ENCODE measurements around the gene RRP36.
"Not testable (repeated sequence)": the region's sequence is repeated elsewhere in the genome, so short reads cannot be mapped to it uniquely, and the experiment has no call there.

RRP36 gene

DNA sequence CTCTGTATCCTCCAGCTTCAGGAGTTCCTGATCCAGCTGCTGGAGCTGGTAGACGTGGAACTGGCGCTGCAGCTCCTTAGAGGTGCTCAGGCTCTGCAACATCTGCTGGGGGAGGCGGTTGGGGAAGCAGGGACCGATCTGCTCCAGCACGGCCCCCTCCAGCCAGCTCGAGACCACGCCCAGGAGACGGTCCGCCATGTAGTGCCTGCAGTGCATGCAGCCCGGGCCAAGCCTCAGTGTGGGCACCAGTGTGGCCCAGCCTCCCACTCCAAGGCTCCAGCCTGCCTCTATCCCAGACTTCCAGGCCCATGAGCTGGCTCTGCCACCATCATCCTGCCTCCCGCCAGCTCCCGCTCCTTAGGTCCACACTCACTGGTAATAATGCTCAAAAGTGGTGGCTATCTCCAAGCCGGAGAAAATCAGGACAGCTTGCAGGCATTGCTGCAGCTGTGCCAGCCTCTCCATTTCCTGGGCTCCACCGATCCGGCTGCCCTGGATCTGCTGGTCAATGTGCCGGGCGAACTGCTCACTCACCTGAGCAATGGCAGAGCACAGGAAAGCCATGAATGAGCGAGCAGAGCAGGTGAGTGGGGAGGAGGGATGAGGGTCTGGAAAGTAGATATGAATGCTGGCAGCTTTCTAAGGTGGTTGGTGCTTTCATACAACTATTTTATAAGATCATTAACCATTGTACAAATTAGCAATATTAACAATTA is 19.3 kb downstream of the RRP36 start:
- DNase-seq = no peak

DNA sequence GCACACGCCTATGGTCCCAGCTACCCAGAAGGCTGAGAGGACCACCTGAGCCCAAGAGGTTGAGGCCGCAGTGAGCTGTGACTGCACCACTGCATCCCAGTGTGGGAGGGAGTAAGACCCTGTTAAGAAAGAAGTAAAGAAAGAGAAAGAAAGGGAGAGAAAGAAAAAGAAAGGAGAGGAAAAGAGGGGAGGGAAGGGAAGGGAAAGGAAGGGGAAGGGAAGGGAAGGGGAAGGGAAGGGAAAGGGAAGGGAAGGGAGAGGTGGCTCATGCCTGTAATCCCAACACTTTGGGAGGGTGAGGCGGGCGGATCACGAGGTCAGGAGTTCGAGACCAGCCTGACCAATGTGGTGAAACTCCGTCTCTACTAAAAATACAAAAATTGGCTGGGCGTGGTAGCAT is 20.1 kb downstream of the RRP36 start:
- DNase-seq = not testable (repeated sequence)

GRCh38 chr6:43043310-43043709 is 21.9 kb downstream of the RRP36 start:
- no peak for DNase-seq

DNA sequence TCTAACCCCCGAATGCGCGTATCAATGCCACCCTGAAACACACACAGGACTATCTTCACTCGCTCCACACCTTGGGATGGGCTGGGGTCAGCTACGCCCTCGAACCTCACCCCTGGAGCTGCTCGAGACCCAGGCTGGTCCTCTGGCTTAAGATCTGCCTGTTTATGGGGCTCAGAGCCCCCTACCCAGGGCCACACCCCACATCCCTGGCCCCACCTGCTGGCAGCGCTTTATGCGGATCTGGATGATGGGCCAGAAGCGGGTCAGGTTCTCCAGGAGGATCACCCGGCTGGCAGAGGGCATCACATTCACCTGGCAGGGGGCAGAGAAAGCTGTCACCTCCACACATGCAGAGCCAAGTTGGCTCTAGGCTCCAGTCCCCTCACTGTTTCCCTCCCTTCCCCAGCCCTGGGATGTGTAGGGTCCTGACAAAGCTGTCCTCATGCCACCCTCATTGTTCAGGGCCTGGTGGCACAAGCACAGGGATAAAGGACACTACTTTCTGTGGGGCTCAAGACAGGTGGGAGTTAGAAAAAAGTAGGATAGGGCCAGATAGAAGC is 24.0 kb downstream of the RRP36 start:
- DNase-seq = no peak

DNA sequence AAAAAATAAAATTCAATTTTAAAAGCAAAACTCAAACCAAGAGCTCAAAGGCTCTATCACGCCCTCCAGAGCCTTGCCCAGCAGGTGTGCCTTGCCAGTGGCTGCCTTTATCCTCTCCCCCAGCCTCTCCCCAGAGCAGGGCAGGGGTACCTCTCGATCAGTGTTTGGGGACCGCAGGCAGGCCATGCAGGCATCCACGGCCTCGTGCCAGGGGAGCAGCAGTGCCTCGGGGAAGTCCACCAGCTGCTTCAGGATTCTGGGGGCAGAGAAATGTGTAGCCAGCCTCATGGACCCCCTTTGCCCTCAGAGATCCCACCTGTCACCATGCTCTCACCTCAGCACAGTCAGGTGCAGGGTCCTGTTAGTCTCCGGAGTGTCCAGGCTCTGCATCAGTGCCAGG is 26.6 kb downstream of the RRP36 start:
- no peak for DNase-seq

GRCh38 chr6:43050981-43051380 is 29.6 kb downstream of the RRP36 start:
- DNase-seq = no peak

DNA sequence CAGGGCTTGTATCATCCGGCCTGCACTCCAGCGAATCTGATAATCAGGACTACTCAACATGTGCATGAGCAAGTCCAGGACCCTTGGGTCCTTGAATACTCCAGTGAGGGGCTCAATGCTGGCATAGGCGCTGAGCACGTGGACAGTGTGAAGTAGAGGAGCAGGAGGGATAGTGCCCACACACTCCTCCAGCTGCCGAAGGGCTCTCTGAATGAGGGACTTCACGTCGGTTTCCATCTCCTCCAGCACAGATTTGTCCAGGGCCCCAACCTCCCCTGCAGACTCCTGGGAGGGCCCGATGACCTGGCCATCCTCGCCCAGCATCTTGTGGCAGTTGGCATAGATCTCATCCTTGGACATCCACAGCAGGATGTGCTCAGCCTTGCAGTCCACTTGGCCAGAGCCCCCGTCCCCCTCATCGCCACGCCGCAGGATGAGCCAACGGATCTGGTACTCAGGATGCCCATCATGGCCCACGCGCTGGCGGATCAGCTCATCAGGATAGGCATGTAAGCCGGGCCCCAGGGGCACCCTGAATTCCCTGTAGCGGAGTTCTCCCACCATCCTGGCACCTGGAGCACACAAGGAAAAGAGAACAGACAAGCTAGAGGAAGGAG is 30.9 kb downstream of the RRP36 start:
- DNase-seq = no peak

GRCh38 chr6:43052842-43053544 is 31.6 kb downstream of the RRP36 start:
- no peak for DNase-seq

DNA sequence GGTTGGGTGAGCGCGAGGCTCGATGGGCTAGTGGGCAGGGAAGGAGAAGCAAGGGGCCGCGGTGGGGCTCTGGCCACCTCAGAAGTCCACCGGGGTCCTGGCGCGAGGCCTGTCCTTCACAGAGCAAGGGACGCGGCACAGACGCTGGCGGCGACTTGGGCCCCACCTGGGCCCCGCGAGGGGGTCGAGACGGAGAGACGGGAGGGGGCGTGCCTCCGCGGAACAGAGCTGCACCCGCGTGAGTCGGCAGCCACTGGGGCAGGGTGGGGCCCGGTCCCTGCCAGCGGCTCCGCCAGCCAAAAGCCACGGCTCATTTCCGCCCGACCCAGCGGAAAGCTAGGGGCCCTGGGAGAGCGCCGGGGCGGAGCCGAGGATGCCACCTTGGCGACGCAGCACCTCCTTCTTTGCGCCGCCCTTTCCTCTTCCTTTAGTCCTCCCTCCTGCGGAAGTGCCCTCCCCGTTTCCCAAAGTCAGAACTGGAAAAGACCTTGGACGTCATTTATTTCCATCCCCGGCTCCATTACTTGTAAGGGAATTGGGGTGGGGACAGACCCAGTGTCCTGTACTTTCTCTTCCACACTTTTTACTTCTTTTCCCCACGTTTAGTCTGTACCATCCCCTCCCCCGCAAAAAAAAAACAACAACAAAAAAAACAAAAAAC is 32.3 kb downstream of the RRP36 start, which contains the start of gene CUL7:
Gene CUL7, minus strand, starts transcription at position 307 of the 661 bp plus-strand sequence. CDS start 1,063 bp downstream, outside the sequence.
- DNase-seq = peak; percentile 59

DNA sequence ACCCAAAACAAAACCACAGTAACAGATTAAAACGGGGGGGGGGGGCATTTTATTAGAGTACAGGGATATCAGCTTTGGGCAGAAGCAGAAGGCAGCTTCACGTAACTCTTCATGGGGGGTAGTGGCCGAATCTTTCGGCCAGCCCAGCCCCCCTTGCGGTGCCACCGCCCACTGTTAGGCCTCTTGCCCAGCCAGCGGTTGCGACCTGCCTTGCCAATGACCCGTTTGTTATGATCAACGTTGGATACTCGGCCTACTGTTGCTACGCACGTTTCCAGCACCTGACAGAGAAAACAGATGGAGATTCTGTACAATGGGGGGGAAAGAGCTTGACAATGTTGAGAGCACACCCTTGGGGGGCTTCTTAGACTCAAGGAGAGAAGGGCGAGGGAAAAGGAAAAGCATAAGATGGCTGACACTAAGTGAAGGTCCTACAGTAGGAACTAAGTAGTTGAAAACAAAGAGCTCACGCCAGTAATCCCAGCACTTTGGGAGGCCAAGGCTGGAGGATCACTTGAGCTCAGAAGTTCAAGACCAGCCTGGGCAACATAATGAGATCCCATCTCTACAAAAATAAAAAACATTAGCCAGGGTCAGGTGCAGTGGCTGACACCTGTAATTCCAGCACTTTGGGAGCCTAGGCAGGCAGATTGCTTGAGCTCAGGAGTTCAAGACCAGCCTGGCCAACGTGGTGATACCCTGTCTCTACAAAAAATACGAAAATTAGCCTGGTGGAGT is 33.0 kb downstream of the RRP36 start:
- DNase-seq = no peak

DNA sequence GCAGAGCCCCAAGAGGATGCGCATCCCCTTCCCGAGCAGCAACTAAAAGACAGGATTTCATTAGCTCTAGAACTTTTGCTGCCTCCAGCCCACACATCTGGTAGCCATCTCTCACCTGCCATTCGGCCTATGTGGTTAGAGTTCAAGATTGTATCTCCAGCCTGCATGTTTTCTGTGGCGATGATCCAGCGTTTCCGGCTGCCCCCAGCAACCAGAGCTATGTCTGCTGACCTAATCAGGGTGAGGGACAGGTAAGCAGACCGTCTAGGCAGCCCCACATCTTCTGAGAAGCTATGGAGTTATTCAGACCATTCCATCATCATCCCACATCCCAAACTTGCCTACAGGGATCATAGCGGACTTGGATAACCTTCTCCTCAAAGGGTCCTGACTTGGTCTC is 34.5 kb downstream of the RRP36 start:
- no peak for DNase-seq

- no peak for DNase-seq
These were observed 37.1 kb downstream of the RRP36 start for GRCh38 chr6:43058531-43058930.

- DNase-seq = peak; percentile 78
These were observed 38.0 kb downstream of the RRP36 start, which contains the start of the genes KLC4 and MRPL2 for GRCh38 chr6:43059168-43060033. TSS of gene KLC4 (plus strand) at chr6:43059631. CDS start at chr6:43061336, 1,705 bp downstream. TSS of gene MRPL2 (minus strand) at chr6:43059434. CDS start at chr6:43059381, 53 bp downstream.

- DNase-seq = no peak
These were observed 38.8 kb downstream of the RRP36 start for GRCh38 chr6:43060034-43060754.

DNA sequence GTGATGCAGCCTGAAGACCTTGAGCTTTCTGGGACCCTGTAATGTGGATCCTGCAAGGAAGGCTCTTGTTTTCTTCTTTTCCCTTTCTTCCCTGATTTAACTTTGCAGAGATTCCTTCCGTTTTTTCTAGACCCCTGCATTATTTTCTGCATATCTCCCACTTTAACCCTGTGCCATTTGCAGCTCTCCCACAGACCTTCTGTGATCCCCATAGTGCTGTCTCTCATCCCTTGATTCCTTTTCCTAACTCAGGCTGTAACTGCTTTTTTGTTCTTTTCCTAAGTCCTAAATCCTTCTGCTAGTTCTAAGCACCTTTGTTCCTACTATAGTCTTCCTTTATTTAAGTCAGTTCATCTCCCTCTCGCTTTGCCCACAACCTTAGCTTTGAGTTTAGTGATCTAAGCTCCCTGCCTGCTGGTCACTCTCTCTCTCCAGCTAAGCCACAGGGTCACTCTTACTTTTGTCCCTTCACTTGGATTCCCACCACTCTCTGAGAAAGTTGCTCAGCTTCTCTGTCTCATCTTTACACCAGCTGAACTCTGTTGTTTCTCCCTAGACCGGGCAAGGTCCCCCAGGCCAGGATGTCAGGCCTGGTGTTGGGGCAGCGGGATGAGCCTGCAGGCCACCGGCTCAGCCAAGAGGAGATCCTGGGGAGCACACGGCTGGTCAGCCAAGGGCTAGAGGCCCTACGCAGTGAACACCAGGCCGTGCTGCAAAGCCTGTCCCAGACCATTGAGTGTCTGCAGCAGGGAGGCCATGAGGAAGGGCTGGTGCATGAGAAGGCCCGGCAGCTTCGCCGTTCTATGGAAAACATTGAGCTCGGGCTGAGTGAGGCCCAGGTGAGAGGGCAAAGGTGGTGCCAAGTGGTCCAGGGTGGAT is 39.6 kb downstream of the RRP36 start:
- no peak for DNase-seq

GRCh38 chr6:43061861-43062260 is 40.4 kb downstream of the RRP36 start:
- no peak for DNase-seq

DNA sequence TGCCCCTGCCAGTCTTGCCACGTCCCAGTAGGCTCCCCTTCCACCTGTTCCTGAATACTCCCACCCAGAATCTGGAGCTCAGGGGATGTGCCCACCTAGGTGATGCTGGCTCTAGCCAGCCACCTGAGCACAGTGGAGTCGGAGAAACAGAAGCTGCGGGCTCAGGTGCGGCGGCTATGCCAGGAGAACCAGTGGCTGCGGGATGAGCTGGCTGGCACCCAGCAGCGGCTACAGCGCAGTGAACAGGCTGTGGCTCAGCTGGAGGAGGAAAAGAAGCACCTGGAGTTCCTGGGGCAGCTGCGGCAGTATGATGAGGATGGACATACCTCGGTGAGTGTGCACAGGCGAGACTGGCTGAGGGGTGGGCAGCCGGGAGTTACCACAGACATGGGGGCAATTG is 41.4 kb downstream of the RRP36 start:
- no peak for DNase-seq

- no peak for DNase-seq
These were observed 48.7 kb downstream of the RRP36 start for GRCh38 chr6:43070028-43070632.

Data from SIG-M5 (cell line).